GM12874 (cell line): ENCODE results near the gene IL1F10.

Experiments
- CTCF ChIP-seq: IDR thresholded peaks from 2 replicates; pipeline ENCODE4 v1.5.1; 2011; ENCODE audit warnings: low read depth, mild to moderate bottlenecking, control low read depth, low read length, moderate library complexity; ENCODE audit not compliant: insufficient read depth

Gene IL1F10

GRCh38 chr2:113058998-113059960, 8.5 kb upstream of the IL1F10 start, which contains the start of gene IL36RN:
Gene IL36RN, plus strand, starts transcription at chr2:113059198. Its CDS starts 241 bp downstream, at chr2:113059439.
- TF ChIP-seq CTCF, result no peak

GRCh38 chr2:113060396-113060795, 7.4 kb upstream of the IL1F10 start:
- TF ChIP-seq CTCF, result no peak

- TF ChIP-seq CTCF, result no peak
Observed at GRCh38 chr2:113060796-113061195, 7.0 kb upstream of the IL1F10 start.

- no peak for TF ChIP-seq CTCF
Observed at GRCh38 chr2:113061241-113061640, 6.5 kb upstream of the IL1F10 start.

- TF ChIP-seq CTCF, result no peak
Observed at GRCh38 chr2:113061896-113062770, 5.6 kb upstream of the IL1F10 start.

- TF ChIP-seq CTCF, result no peak
Observed at GRCh38 chr2:113064281-113064680, 3.5 kb upstream of the IL1F10 start.

GRCh38 chr2:113064898-113065297, 2.9 kb upstream of the IL1F10 start:
- no peak for TF ChIP-seq CTCF
